Fibroblast of the aortic adventitia (primary cell): Measurements from ENCODE around the gene UAP1L1. TPM values are rescaled to one million over a fixed set of nuclear protein-coding genes. Genes with fewer than 3 reads are reported as not detected.

ENCODE experiments used
- DNase-seq: peaks from one replicate; pipeline ENCODE4 v3.0.0-alpha.2; 2010; ENCODE audit warnings: low read depth
- H3K4me3 ChIP-seq: 2 replicates; pipeline ENCODE4 v1.5.1; 2011; ENCODE audit warnings: low read depth, mild to moderate bottlenecking, control low read depth, low read length, moderate library complexity
- CTCF ChIP-seq: IDR thresholded peaks from 2 replicates; pipeline ENCODE4 v1.5.1; 2011; ENCODE audit warnings: mild to moderate bottlenecking, low read length, control low read depth, inconsistent platforms; ENCODE audit not compliant: insufficient read depth
- total RNA-seq: library from RNA; depleted of rRNA; stranded (reverse); fragments of >200 nt; gene quantifications from 2 replicates; pipeline ENCODE4 v1.2.3, GENCODE V29; 2012; ENCODE audit warnings: low replicate concordance

The UAP1L1 gene
- total RNA-seq, 1 donor, result 12.7 TPM

GRCh38 chr9:137053944-137054931 lies 23.1 kb upstream of the UAP1L1 start, which contains the start of gene ENTPD2:
TSS of gene ENTPD2 (minus strand) at chr9:137054061. CDS start at chr9:137053997, 64 bp downstream.
- no peak for TF ChIP-seq CTCF
- no peak for DNase-seq

GRCh38 chr9:137054932-137055384 lies 22.4 kb upstream of the UAP1L1 start:
- DNase-seq, result no peak
- H3K4me3 ChIP-seq, result no peak overlapping the region
- TF ChIP-seq CTCF, result no peak

More at GRCh38 chr9:137053944-137054931, 23.1 kb upstream of the UAP1L1 start, which contains the start of gene ENTPD2:
- no peak within 1 kb of the TSS for H3K4me3 ChIP-seq

GRCh38 chr9:137055385-137056364 lies 21.6 kb upstream of the UAP1L1 start:
- TF ChIP-seq CTCF, result no peak
- peak; percentile 97 for DNase-seq
- H3K4me3 ChIP-seq, result no peak overlapping the region

- no peak overlapping the region for H3K4me3 ChIP-seq
- TF ChIP-seq CTCF, result no peak
- no peak for DNase-seq
Measured at GRCh38 chr9:137056739-137057415, 20.4 kb upstream of the UAP1L1 start.

GRCh38 chr9:137057545-137057944 lies 19.8 kb upstream of the UAP1L1 start:
- no peak overlapping the region for H3K4me3 ChIP-seq
- no peak for TF ChIP-seq CTCF
- peak; percentile 45 for DNase-seq
